ENCODE measurements around the gene MRPS18B. TPM values are rescaled to one million over a fixed set of nuclear protein-coding genes. Genes with fewer than 3 reads are reported as not detected.
A peak's percentile ranks its signal among the peaks of the same experiment; 100 is the strongest.

Gene MRPS18B
- total RNA-seq, 4 donors from 2014 or later, result 35.0 to 41.2 (median 36.7) TPM

DNA sequence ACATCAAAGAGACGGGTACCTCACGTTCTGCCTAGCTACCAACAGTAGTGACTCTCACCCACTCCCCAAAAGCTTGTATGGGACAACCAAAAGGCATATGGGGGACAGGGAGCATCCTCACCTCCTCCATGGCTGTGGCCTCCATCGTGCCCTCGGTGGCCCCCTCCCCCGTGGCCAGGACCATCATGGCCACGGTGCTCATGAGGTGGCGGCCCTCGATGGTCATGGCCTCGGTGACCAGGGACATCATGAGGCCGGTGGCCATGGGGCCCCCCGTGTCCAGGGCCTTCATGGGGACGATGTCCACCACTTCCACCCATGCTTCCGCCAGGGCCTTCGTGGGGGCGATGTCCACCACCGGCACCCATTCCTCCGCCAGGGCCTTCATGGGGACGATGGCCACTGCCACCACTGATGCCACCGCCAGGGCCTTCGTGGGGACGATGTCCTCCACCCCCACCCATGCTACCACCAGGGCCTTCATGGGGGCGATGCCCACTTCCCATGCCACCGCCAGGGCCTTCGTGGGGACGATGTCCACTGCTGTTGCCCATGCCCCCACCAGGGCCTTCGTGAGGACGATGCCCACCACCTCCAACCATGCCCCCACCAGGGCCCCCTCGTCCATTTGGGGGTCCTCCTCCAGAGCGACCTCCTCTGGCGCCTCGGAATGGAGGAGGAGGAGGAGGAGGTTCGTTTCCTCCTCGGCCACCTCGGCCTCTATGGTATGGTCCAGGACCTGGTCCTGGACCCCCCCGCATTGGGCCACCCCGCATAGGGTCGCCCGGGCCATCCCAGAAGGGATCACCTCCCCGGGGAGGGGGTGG, 15.6 kb upstream of the MRPS18B start:
- no peaks in the 10 kb centered on the region for H3K9me3 ChIP-seq
- 71 to 87% methylated on average over 2 to 3 of the region's 39 CpGs for WGBS, 2 donors (ENCODE audit: low coverage in 1 of 2)

DNA sequence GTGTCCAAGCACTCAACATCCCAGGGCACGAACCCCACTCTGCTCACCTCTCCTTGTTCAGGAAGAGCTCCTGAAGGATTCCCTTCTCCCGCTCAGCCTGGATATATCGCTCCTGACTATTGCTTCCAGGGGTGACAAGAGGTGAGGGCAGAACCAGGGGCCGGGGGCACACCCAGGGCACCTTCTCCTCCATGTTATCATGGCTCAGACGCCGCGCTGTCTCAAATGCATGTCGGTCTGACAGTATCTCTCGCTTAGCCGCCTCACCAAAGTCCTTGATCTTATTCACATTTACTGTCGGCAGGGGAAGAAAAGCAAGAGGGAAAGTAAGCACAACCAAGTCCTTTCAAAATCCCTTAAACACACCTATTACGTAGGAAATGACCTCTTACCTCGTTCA, 13.7 kb upstream of the MRPS18B start:
- H3K27me3 ChIP-seq, result no peaks in the 10 kb centered on the region
- H3K4me3 ChIP-seq, result no peak overlapping the region
- H3K27ac ChIP-seq, result no peak overlapping the region
- TF ChIP-seq, protein P1, sequence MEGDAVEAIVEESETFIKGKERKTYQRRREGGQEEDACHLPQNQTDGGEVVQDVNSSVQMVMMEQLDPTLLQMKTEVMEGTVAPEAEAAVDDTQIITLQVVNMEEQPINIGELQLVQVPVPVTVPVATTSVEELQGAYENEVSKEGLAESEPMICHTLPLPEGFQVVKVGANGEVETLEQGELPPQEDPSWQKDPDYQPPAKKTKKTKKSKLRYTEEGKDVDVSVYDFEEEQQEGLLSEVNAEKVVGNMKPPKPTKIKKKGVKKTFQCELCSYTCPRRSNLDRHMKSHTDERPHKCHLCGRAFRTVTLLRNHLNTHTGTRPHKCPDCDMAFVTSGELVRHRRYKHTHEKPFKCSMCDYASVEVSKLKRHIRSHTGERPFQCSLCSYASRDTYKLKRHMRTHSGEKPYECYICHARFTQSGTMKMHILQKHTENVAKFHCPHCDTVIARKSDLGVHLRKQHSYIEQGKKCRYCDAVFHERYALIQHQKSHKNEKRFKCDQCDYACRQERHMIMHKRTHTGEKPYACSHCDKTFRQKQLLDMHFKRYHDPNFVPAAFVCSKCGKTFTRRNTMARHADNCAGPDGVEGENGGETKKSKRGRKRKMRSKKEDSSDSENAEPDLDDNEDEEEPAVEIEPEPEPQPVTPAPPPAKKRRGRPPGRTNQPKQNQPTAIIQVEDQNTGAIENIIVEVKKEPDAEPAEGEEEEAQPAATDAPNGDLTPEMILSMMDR (IDR thresholded peaks at IDR 0.05), result no peak
- TF ChIP-seq POLR2A (IDR thresholded peaks at IDR 0.05) (no peak), EP300 (IDR thresholded peaks at IDR 0.05) (no peak), POLR2AphosphoS5 (IDR thresholded peaks at IDR 0.05) (no peak)
- peaks cover 0 to 33% (median 0%) of the 10 kb centered on the region in 3 donors for H3K4me1 ChIP-seq
- H3K36me3 ChIP-seq, result peaks cover 10 to 88% of the 10 kb centered on the region in 2 donors
- ATAC-seq, result no peak
- WGBS, 2 donors (ENCODE audit: low coverage in 1 of 2), result 83 to 92% methylated on average over 10 to 13 of the region's 13 CpGs
- H3K9me3 ChIP-seq, result no peaks in the 10 kb centered on the region

More for the DNA sequence above, 15.6 kb upstream of the MRPS18B start:
- Histone ChIP-seq H3K27ac (no peak overlapping the region), H3K27me3 (no peaks in the 10 kb centered on the region), H3K36me3 (peaks cover 10 to 69% of the 10 kb centered on the region in 2 donors), H3K4me1 (peaks cover 0 to 18% (median 0%) of the 10 kb centered on the region in 3 donors), H3K4me3 (no peak overlapping the region)
- TF ChIP-seq EP300 (IDR thresholded peaks at IDR 0.05) (no peak), POLR2AphosphoS5 (IDR thresholded peaks at IDR 0.05) (no peak), POLR2A (IDR thresholded peaks at IDR 0.05) (no peak)
- TF ChIP-seq, protein P1 (IDR thresholded peaks at IDR 0.05), result no peak
- ATAC-seq, result no peak

DNA sequence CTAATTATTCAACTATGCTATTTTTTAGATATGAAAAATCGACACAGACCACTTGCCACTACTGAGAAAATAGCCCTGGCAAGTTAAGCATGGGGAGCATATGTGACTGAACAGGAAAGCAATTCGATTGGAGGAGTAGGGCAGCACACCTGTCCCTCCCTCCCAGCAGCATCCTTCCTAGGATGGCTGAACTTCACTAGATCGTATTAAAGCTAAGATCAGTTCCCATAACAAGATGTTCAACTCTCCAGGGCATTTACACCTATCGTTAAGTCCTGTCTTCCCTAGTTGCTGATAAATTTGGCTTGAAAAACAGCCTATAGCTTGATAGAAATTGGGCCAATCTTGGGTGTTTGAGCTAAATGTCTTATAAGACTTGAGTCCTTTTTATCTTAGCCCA, 7.6 kb upstream of the MRPS18B start:
- no peaks in the 10 kb centered on the region for H3K9me3 ChIP-seq
- H3K36me3 ChIP-seq, result peaks cover 3 to 44% of the 10 kb centered on the region in 2 donors
- H3K27me3 ChIP-seq, result no peaks in the 10 kb centered on the region
- no peak overlapping the region for H3K4me3 ChIP-seq
- TF ChIP-seq POLR2A (IDR thresholded peaks at IDR 0.05) (no peak), POLR2AphosphoS5 (IDR thresholded peaks at IDR 0.05) (no peak), EP300 (IDR thresholded peaks at IDR 0.05) (no peak)
- TF ChIP-seq, protein P1 (IDR thresholded peaks at IDR 0.05), result no peak
- H3K27ac ChIP-seq, result no peak overlapping the region
- 73 to 88% methylated on average over 4 of the region's 4 CpGs for WGBS, 2 donors (ENCODE audit: low coverage in 1 of 2)
- peaks cover 30 to 77% (median 35%) of the 10 kb centered on the region in 3 donors for H3K4me1 ChIP-seq
- ATAC-seq, result no peak

DNA sequence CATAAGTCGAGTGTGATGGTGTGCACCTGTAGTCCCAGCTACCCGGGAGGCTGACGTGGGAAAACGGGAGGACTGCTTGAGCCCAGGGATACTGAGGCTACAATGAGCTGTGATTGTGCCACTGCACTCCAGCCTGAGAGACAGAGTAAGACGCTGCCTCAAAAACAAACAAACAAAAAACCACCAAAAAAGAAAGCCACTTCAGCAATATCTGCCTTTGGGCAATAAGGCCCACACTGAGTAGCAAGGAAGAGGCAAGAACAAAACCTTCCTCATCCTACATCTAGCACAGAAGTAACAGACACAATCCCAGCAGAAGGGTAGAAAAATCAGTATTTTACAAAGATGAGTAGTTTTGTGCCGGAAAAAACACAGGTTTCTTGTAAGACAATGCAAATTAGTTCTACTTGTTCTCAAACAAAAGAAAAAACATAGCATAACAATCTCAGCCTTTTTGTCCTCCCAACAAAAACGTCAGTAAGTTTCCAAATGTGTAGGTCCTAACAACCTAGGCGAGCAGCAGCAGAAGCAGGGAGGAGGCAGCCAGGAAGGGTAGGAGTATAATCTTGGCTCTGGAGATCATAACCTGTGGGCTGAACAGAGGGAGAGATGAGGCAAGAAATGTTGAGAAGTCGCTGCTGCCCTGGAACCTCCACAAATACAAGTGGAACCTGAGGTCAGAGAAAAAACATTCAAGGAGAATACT, 6.3 kb upstream of the MRPS18B start:
- peaks cover 30 to 77% (median 35%) of the 10 kb centered on the region in 3 donors for H3K4me1 ChIP-seq
- no peaks in the 10 kb centered on the region for H3K9me3 ChIP-seq
- no peaks in the 10 kb centered on the region for H3K27me3 ChIP-seq
- H3K4me3 ChIP-seq, result no peak overlapping the region
- H3K27ac ChIP-seq, result peak overlapping the region in 2 of 4 donors; percentile 39 to 92
- 57 to 61% methylated on average over 3 to 5 of the region's 9 CpGs for WGBS, 2 donors (ENCODE audit: low coverage in 1 of 2)
- TF ChIP-seq POLR2A (IDR thresholded peaks at IDR 0.05) (no peak), POLR2AphosphoS5 (IDR thresholded peaks at IDR 0.05) (no peak), EP300 (IDR thresholded peaks at IDR 0.05) (no peak)
- TF ChIP-seq, protein P1 (IDR thresholded peaks at IDR 0.05), result no peak
- peaks cover 0 to 35% of the 10 kb centered on the region in 2 donors for H3K36me3 ChIP-seq
- no peak for ATAC-seq

Data from gastroesophageal sphincter (tissue), 4 donors.